Stomach (tissue), 4 donors: ENCODE data around the gene BICDL1.

ENCODE experiments used
- CTCF ChIP-seq, 7 experiments: fragments of 450-650 bp in 4 of 7; fragments of 200-600 bp in 3 of 7; sonication (generic) in 3 of 7; IDR thresholded peaks; one replicate each; pipeline ENCODE4 v1.5.1; 2016 to 2019; ENCODE audit warnings: antibody characterized with exemption in 7 of 7, control low read depth in 2 of 7, mild to moderate bottlenecking in 1 of 7
- EP300 ChIP-seq: sonication (generic); formaldehyde crosslinking; IDR thresholded peaks from one replicate; pipeline ENCODE4 v1.6.1; 2017; ENCODE audit warnings: antibody characterized with exemption
- POLR2AphosphoS5 ChIP-seq, 3 donors: sonication (generic); formaldehyde crosslinking; IDR thresholded peaks; one replicate each; pipeline ENCODE4 v1.6.1; 2016; ENCODE audit warnings: antibody characterized with exemption in 3 of 3

GRCh38 chr12:120095736-120096135, 106.7 kb downstream of the BICDL1 start:
- TF ChIP-seq EP300 (no peak), CTCF (IDR thresholded peaks at IDR 0.05) (no peak), POLR2AphosphoS5 (IDR thresholded peaks at IDR 0.05) (no peak)
